Left ventricle myocardium inferior (tissue), 1 donor: ENCODE data around the gene NDUFB6. TPM values are rescaled to one million over a fixed set of nuclear protein-coding genes. Genes with fewer than 3 reads are reported as not detected.
A peak's percentile ranks its signal among the peaks of the same experiment; 100 is the strongest.
"Not testable (repeated sequence)": the region's sequence is repeated elsewhere in the genome, so short reads cannot be mapped to it uniquely, and the experiment has no call there.

Experiments
- DNase-seq: peaks from one replicate; pipeline ENCODE4 v3.0.0-alpha.2; 2020
- H3K27ac ChIP-seq: fragments of 200-600 bp; replicated peaks from 2 replicates; pipeline ENCODE4 v1.8.0; 2021
- H3K27me3 ChIP-seq: fragments of 200-600 bp; 2 replicates; pipeline ENCODE4 v1.8.0; 2021; ENCODE audit warnings: low read depth
- H3K36me3 ChIP-seq: fragments of 200-600 bp; 2 replicates; pipeline ENCODE4 v1.8.0; 2021
- H3K4me1 ChIP-seq: fragments of 200-600 bp; 2 replicates; pipeline ENCODE4 v1.8.0; 2021
- H3K4me3 ChIP-seq: fragments of 200-600 bp; 2 replicates; pipeline ENCODE4 v1.8.0; 2021; ENCODE audit warnings: mild to moderate bottlenecking, moderate library complexity
- H3K9me3 ChIP-seq: fragments of 200-600 bp; replicated peaks from 2 replicates; pipeline ENCODE4 v1.8.0; 2021
- CTCF ChIP-seq: fragments of 200-600 bp; IDR thresholded peaks from 2 replicates; pipeline ENCODE4 v1.8.0; 2021; ENCODE audit warnings: antibody characterized with exemption, mild to moderate bottlenecking, borderline replicate concordance
- intact Hi-C: fragments of 100-400 bp; cut with micrococcal nuclease; formaldehyde crosslinking; loops from one replicate; pipeline ENCODE4 v1.11.0; 2022
- total RNA-seq: library from RNA; stranded (reverse); fragmentation: NEBNext Ultra II Directional; extraction: Animal tissue kit (Norgen Biotek cat#: 25700); gene quantifications from one replicate; pipeline ENCODE4 v1.2.1, GENCODE V29; 2021
- donor health status: DM: no; HTN: yes; CAD: no; lungs with severe emphysema.

Gene NDUFB6
- total RNA-seq, 1 donor from 2014 or later = 174 TPM

GRCh38 chr9:32526041-32526706 lies 46.8 kb downstream of the NDUFB6 start, which contains the start of gene RIGI:
Gene RIGI (minus strand): TSS chr9:32526196. CDS start chr9:32526166, 30 bp downstream.
- no peaks in the 10 kb centered on the region for H3K36me3 ChIP-seq
- no peaks in the 10 kb centered on the region for H3K27me3 ChIP-seq
- H3K4me3 ChIP-seq = peak within 1 kb of the TSS; percentile 76
- TF ChIP-seq CTCF = peak; percentile 62
- peaks cover 7% of the 10 kb centered on the region for H3K9me3 ChIP-seq
- peak within 1 kb of the TSS; percentile 88 for H3K27ac ChIP-seq
- DNase-seq = peak; percentile 94
- peaks cover 43% of the 10 kb centered on the region for H3K4me1 ChIP-seq
- intact Hi-C loops = no loop called here

- no peaks in the 10 kb centered on the region for H3K27me3 ChIP-seq
- H3K4me3 ChIP-seq = peak overlapping the region; percentile 76
- intact Hi-C loops = no loop called here
- peak overlapping the region; percentile 88 for H3K27ac ChIP-seq
- DNase-seq = no peak
- H3K36me3 ChIP-seq = no peaks in the 10 kb centered on the region
- peaks cover 3% of the 10 kb centered on the region for H3K9me3 ChIP-seq
- H3K4me1 ChIP-seq = peaks cover 43% of the 10 kb centered on the region
- TF ChIP-seq CTCF = no peak
These were observed 47.3 kb downstream of the NDUFB6 start for GRCh38 chr9:32525709-32526030.

GRCh38 chr9:32524892-32525708 lies 47.9 kb downstream of the NDUFB6 start:
- Histone ChIP-seq H3K27ac (peak overlapping the region; percentile 88), H3K4me3 (peak overlapping the region; percentile 76), H3K9me3 (no peaks in the 10 kb centered on the region), H3K4me1 (peaks cover 43% of the 10 kb centered on the region), H3K27me3 (no peaks in the 10 kb centered on the region), H3K36me3 (no peaks in the 10 kb centered on the region)
- intact Hi-C loops = no loop called here
- TF ChIP-seq CTCF = no peak
- DNase-seq = no peak

GRCh38 chr9:32524558-32524891 lies 48.4 kb downstream of the NDUFB6 start:
- H3K9me3 ChIP-seq, H3K27me3 ChIP-seq, intact Hi-C loops, DNase-seq, H3K27ac ChIP-seq, H3K36me3 ChIP-seq: not testable (repeated sequence)
- peaks cover 43% of the 10 kb centered on the region for H3K4me1 ChIP-seq
- H3K4me3 ChIP-seq = peak overlapping the region; percentile 76

GRCh38 chr9:32523910-32524309 lies 49.0 kb downstream of the NDUFB6 start:
- no peak overlapping the region for H3K27ac ChIP-seq
- intact Hi-C loops = no loop called here
- no peaks in the 10 kb centered on the region for H3K27me3 ChIP-seq
- H3K9me3 ChIP-seq = no peaks in the 10 kb centered on the region
- no peak for DNase-seq
- H3K4me3 ChIP-seq = no peak overlapping the region
- H3K36me3 ChIP-seq = no peaks in the 10 kb centered on the region
- TF ChIP-seq CTCF = no peak
- H3K4me1 ChIP-seq = peaks cover 43% of the 10 kb centered on the region

DNA sequence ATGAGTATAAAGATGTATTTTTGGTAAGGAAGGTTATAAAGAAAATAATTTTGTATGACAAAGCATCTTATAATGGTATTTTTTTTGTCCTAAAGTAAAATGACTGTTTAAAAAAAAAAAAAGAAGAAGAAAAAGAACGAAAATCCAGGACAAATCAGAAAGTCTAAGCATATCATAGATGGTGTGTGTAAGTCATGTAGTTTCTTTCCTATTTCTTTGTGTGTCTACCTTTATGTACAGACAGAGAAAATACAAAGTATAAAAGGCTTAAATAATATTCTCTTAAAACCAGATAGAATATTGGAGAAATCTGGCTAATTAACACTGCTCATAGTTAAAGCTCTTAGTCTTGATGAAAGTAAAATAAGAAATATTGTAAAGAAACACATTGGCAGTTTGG lies 54.7 kb downstream of the NDUFB6 start:
- peaks cover 5% of the 10 kb centered on the region for H3K4me1 ChIP-seq
- no peaks in the 10 kb centered on the region for H3K27me3 ChIP-seq
- H3K4me3 ChIP-seq = no peak overlapping the region
- H3K27ac ChIP-seq = no peak overlapping the region
- TF ChIP-seq CTCF = no peak
- H3K36me3 ChIP-seq = no peaks in the 10 kb centered on the region
- DNase-seq = no peak
- intact Hi-C loops = loop anchor here (10.0 kb wide), 1 partner anchor 63 kb away; no protein-coding TSS in a partner anchor
- peaks cover 9% of the 10 kb centered on the region for H3K9me3 ChIP-seq
